HG02759 (cell line): ENCODE results near the gene DRD4.

Experiments used
- ATAC-seq: cut with Tn5 transposase; IDR thresholded peaks from one replicate; pipeline ENCODE4 v1.9.1; 2021; ENCODE audit warnings: mild to moderate bottlenecking, moderate library complexity; ENCODE audit not compliant: unreplicated experiment

DRD4 gene

DNA sequence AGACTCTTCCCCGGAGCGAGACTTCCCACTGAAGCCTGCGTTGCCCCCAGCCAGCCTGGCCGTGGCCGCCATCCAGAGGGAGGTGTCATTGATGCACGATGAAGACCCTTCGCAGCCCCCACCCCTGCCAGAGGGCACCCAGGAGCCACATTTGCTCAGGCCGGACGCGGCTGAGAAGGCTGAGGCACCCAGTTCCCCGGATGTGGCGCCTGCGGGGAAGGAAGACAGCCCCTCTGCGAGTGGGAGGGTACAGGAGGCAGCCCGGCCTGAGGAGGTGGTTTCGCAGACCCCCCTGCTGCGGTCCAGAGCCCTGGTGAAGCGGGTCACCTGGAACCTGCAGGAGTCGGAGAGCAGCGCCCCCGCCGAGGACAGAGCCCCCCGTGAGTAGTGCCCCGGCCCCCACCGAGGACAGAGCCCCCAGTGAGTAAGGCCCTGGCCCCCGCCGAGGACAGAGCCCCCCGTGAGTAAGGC is 27.7 kb upstream of the DRD4 start:
- ATAC-seq = no peak

DNA sequence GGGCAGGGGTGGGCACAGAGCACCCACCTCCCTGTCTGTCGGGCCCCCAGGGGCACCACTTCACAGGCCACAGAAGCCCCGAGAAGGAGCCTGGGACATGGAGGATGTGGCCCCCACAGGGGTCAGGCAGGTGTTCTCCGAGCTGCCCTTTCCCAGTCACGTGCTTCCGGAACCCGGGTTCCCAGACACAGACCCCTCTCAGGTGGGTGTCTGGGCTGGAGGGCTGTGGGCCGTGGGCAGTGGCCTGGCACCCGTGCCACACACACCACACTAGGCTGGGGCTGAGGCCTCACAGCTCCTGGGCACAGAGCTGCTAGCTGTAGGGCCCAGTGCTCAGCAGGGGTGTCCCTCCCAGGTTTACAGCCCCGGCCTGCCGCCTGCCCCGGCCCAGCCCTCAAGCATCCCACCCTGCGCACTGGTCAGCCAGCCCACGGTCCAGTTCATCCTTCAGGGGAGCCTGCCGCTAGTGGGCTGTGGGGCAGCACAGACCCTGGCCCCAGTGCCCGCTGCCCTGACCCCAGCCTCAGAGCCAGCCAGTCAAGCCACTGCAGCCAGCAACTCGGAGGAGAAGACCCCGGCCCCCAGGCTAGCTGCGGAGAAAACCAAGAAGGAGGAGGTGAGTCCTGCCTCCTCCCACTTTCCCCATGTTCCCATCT is 26.8 kb upstream of the DRD4 start:
- no peak for ATAC-seq

DNA sequence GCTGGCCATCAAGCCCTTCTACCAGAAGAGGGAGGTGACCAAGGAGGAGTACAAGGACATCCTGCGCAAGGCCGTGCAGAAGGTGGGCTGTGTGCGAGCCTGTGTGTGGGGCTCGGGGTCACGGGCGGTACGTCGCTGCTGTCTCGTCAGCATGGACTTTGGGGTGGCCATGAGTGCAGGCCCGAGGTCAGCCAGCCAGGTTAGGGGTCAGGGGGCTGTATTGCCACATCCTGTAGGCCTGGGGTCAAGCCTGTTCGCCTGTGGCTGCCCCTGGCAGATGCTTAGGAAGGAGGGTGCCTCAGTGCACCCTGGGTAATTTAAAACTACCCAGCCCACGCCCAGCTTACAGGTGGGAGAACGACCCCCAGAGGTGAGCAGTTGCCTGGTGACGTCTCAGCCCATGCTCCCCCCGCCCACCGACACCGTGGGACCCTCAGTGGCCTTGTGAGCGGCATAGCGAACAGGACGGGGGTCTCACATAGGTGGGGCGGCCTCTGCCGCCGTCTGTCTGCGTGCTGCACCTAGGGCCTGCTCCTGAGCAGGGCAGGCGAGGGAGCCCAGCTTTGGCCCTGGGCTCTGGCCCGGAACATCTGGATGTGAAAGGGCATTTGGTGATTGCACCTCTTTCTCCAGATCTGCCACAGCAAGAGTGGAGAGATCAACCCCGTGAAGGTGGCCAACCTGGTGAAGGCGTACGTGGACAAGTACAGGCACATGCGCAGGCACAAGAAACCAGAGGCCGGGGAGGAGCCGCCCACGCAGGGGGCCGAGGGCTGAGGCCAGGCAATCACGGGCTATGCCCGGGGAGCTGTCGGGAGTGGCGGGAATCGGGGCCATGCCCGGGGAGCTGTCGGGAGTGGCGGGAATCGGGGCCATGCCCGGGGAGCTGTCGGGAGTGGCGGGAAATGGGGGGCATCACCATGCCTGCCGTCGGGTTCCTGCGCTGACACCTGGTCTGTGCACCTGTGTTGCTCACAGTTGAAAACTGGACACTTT is 25.8 kb upstream of the DRD4 start:
- no peak for ATAC-seq

DNA sequence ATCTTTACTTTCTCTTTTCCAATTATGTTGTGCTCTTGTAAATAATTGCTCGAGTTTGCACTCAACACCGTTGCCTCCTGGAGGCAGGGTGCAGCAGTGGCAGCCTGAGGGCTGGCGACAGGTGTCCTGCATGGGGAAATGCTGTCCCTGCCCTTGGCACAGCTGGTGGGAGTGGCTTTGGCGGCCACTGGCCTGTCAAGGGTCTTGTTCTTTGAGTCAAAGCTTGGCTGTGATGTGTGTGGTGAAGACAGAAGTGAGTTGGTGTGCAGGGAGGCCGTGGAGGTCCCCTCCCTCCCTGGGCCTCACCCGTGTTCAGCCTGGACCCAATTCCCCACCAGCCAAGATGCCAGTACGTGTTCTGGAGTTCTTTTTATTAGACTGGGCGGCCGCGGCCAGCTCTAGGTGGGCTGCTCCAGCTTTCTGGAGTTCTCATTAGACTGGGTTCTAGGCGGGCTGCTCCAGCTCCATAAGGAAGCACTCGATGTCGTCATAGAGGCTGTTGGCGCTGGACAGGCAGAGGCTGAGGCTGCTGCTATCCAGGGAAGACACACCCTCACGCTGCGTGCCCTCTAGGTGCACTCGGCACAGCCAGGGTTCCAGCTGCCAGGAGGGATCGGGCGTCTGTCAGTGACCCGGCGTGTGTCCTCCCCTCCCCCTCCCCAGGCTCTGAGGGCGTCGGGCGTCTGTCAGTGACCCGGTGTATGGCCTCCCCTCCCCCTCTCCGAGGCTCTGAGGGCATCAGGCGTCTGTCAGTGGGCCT is 24.7 kb upstream of the DRD4 start:
- ATAC-seq = no peak

DNA sequence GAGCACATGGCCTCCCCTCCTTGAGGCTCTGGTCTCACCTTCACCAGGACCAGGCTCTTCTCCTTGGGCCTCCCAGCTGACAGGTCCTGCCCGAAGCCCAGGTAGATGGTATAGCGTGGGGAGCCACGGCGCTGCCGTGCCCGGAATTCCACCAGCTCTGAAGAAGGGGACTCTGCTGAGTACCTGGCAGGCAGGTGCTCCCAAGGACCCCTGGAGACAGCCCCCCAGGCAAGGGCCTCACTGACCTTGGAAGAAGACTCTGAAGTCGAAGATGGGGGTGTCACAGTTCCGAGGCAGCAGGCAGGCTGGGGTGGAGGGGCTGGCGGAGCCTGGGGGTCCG is 24.1 kb upstream of the DRD4 start:
- ATAC-seq = no peak

DNA sequence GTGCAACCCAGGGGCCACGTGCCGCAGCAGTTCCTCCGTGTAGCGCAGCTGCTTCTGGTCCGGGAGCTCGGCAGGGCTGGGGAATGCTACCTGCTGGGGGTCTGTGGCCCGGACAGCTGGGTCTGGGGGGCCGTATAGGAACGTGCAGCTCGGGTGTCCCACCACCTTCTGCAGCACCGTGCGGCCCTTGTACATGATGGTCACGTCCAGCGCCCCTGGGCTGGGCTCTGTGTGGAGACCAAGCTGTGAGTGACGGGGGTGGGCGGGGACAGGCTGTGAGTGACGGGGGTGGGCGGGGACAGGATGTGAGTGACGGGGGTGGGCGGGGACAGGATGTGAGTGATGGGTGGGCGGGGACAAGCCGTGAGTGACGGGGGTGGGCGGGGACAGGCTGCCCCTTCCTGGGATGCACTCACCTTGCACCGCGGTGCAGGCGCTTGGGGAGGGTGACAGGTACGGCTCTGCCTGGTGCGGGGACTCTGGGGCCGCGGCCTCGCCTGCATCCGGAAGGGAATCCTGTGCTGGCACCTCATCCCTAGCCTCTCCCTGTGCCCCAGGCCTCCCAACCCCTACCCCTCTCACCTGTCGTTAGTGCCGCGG is 23.6 kb upstream of the DRD4 start:
- no peak for ATAC-seq

DNA sequence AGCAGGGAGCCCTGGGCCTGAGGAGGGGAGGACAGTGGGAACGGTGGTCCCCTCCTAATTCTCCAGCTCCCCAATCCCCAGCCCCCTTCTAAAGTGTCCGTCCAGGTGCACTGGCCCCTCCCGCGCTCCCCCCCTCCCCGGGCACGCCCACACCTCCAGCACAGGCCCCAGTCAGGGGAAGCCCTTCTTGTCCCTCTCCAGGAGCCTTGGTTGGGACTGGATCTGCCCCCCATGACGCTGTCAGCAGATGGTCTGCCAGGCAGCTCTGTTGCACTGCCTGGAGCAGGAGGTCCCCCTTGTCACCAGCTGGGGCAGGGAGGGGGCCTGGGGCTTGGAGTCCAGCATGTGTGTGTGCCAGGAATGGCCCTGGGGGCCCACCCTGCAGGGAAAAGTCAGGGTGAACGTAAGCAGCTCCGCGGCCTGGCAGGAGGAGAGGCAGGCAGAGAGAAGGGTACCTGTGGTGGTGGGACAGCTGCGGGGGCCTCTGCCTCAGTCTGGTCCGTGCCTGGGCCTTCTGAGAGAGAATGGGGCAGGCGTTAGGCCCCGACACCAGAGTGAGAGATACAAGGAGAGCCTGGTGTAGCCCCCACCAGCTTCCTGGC is 22.9 kb upstream of the DRD4 start:
- no peak for ATAC-seq

DNA sequence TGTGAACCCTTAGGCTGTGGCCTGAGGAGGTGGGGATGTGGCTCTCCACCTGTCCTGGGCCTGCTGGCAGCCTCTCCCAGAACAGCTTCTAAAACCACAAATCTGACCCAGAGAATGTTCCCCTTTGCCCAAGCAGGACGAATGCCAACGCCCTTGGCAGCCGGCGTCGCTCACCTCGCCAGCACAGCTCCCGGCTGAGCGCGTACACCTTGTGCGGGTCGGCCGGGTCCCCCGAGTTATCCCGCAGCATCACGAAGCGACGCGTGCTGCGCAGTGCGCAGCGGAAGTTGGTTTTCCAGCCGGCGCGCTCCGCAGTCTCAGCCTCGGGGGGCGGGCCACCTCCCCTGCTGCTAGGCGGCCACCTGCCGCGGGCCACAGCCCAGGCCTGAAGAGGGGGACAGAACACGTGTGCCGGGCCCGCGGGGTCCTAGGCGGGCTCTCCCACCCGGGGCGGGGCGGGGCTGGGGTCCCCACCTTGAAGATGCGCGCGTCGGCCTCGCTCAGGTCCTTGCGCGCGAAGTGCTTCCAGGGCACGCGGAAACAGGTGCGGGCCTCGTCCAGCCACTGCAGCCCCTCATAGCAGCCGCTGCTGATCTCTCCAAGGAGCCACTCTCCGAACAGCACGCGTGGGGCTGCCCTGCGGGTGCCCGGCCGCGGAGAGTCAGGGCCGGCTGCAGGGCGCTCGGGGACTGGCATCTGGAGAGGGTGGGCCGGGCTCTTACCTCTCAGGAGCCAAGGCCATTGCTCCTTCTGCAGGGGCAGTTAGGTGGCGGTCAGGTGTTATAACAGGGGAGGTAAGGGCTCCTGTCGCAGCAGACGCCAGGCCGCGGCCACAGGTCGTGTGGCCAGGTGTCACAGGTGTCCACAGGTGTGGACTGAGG is 22.2 kb upstream of the DRD4 start:
- ATAC-seq = peak; percentile 2

DNA sequence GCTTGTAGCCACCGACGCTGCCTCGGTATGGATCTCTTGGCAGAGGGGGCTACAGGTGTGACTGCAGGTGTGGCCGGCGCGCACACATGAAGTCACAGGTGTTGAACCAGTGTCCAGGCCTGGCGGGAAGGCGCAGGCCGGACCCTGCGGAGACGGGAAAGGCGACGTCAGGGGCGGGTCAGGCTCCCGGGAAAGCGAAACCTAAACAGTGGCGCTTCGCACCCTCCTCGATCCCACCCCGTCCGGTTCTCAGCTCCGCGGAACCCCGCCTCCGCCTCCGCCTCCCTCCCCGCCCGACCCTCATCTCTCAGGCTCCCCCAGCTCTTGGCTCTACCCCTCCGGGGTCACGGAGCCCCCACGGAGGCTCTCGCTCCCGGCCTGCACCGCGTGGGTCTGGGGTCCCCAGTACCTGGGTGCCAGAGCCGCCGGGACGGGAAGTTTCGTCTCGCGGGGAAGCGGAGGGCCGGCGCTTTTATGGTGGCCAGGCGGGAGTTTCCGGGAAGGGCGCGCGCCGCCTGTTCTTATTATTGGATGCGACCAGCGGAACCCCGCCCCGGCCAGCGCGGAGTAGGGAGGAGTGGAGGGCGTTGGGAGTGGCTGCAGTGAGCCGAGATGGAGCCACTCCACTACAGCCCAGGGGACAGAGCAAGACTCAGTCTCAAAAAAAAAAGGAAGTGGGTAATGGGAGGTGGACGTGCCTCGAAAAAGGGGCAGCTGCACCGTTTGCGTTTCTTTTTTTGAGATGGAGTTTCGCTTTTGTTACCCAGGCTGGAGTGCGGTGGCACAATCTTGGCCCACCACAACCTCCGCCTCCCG is 21.4 kb upstream of the DRD4 start, which contains the start of gene IRF7:
Gene IRF7 (minus strand): TSS at position 447 of the 816 bp plus-strand sequence. CDS start 586 bp downstream, outside the sequence.
- peak; percentile 81 for ATAC-seq

DNA sequence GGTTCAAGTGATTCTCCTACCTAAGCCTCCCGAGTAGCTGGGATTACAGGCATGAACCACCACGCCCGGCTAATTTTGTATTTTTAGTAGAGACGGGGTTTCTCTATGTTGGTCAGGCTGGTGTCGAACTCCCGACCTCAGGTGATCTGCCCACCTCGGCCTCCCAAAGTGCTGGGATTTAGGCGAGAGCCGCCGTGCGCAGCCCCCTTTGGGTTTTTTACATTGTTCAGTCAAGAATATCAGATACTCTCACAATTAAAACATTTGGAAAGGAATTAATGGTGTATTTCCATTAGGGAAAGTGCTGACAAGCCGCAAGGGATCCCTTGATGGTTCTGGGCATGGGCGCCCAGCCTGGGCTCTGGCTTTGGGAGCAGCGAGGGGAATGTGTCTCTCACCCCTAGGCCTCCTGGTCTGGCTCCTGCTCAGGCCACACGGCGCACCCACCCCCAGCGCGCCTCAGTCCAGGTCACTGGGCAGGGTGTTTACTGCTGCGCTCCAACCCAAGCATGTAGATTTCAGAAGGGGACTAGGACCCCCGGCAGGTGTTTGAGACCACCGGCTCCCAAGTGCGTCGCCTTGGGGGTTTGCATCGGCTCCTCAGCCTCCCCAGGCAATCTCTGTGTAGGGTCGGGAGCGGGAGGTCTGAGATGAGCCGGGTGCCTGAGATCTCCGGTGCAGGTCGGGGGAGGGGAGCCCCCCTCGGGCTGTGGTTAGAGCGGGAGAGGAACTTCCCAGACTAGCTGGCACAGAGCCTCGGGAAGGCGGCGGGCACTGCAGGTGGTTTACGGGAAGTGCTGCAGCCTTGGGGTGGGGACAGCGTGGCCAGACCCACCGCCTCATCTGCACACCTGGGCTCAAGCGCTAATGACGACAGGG is 20.5 kb upstream of the DRD4 start:
- ATAC-seq = no peak

DNA sequence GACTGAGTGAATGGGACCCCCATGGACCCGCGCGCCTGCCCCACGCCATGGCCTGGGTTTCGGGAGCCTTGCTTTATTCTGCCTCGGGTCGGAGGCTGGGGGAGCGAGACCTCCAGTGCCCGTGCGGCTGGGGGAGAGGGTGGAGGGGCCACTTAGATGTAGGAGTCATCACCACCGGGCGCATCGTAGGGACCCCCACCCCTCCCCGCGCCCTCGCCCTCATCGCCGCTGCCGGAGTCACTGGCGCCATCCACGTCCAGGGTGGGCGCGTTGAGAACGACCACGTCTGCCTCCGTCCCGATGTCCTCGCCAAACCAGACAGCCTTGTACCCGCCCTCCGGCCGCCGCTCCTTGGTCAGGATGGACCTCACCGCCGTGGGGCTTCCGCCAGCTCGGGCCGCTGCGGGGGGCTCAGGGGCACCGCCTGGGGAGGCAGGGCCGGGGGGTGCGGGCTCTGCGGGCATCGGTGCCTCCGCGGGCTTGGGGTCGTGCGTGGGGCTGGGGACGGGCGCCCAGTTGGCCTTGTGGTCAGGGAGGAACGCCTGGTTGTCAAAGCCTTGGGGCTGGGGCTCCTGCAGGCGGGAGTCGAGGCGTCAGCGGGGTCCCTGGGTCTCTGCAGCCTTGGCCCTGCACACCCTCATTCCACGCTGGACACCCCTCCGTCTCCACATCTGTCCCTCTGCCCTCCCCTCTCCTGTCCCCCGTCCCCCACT is 19.7 kb upstream of the DRD4 start:
- ATAC-seq = no peak

DNA sequence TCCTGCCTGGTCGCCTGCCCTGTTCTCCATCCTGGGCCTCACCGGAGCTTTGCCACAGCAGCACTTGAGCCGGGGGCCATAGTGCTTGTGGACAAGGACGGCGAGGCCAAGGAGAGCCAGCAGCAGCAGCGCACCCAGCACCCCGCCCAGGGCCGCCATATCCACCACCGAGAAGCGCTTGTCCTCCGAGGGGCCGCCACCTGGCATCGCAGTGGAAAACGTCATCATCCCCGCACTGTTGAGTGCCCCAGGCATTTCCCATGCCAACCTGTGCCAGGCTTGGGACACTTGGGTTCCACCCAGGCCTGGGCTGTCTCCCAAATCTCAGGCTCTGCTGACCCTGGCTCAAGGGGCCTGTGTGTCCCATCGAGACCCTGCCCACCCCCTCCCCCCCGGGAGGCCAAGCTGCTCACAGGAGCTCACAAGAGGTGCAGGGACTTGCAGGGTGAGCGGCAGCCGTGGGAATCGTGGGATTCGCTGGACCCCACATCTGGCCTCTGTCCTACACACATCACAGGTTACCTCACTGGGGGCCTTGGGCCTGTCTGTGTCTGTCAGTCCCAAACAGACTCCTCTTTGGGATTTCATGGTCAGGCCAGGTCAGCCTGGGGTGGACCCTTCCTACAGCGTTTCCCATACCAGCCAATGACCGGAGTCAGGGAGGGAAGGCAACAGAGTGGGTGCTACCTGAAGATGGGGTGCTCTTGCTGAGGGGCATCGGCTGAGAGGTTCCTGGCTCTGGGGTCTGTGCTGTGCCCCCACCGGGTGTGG is 19.0 kb upstream of the DRD4 start:
- ATAC-seq = no peak

DNA sequence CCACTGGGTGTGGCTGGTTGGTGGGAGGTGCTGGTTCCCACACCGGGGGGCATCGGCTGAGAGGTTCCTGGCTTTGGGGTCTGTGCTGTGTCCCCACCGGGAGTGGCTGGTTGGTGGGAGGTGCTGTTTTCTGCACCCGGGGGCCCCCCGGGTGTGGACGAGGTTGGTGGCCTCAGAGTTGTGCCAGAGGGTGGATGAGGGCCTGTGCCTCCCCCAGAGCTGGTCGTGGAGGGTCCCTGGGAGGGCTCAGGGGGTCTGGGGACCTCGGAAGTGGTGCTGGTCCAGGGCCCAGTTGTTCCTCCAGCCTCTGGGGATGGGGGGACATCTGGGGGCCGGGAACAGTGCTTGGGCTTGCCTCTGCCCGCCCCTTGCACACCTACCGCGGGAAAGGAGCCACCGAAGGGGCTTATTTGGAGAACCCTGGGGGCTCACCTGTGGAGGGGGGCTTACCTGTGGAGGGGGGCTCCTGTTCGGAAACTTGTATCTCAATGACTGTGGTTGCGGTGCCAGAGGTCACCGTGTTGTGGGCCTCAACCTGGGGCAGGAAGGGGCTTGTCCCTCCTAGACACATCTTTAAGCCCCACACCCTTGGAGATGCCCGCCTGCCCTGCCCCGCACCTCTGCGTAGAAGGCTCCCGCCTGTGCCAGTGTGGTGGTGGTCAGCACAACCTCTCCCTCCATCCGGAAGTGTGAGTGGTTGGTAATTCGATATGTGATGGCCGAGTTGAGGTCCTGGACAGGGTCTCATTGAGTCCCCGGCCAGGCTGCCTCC is 18.0 kb upstream of the DRD4 start:
- no peak for ATAC-seq

DNA sequence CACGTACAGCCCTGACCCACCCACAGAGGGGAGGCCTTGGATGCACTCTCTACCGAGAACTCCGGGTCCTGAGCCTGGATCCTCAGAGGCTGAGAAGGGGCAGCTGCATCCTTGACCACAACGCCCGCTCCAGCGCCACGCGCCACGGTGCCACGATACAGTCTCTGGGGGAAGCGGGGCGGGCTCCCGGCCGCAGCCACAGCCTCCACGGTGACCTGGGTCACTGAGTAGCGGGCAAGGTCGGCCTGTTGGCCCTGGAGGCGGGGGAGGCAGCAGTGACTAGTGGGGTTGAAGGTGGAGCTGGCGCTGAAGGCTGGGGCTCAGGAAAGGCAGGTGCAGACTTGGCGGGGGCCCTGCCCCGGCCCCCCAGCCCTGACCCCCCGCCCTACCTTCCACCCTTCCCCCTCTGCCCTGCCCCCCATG is 17.4 kb upstream of the DRD4 start:
- no peak for ATAC-seq

DNA sequence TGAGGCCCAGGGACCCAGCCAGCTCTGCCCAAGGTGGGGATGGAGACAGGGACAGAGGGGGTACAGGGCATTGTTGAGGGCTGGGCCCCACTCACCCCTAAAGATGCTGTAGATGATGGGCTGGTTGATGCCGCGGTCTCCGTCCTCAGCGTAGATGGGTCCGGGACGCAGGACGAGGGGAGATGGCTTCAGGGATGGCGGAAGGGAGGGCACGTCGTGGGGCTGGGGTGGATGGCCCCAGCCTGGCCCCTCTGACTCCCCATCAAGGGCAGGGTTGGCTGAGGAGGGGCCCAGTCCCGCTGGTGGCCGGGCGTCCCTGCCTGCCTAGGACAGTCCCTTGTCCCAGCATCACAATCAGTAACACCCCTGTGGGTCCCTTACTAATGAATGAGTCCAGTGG is 16.9 kb upstream of the DRD4 start:
- no peak for ATAC-seq
